ENCODE results near the gene CIB1. TPM values are rescaled to one million over a fixed set of nuclear protein-coding genes. Genes with fewer than 3 reads are reported as not detected.

CIB1 gene

GRCh38 chr15:90181776-90182175 lies 52.0 kb downstream of the CIB1 start:
- Histone ChIP-seq H3K56ac (ENCODE audit: low read length) (no peak overlapping the region), H3K18ac (ENCODE audit: low read length) (no peak overlapping the region), H3K4me3 (ENCODE audit: low read length) (no peak overlapping the region), H4K8ac (ENCODE audit: low read depth, low read length) (no peak overlapping the region), H3K27ac (ENCODE audit: low read depth, low read length) (no peak overlapping the region), H3K36me3 (ENCODE audit: control insufficient read depth, insufficient read depth, low read length) (no peaks in the 10 kb centered on the region), H4K5ac (ENCODE audit: low read length) (no peak overlapping the region), H2BK15ac (replicated peaks; ENCODE audit: low read depth) (no peak overlapping the region), H3K9ac (ENCODE audit: low read length) (no peak overlapping the region), H2BK5ac (ENCODE audit: low read length) (no peak overlapping the region), H3K27me3 (ENCODE audit: insufficient read depth, low read length, poor library complexity) (no peaks in the 10 kb centered on the region), H3K79me2 (ENCODE audit: control insufficient read depth, insufficient read depth, low read length) (no peaks in the 10 kb centered on the region), H3K4me2 (ENCODE audit: low read length) (no peak overlapping the region), H2BK120ac (ENCODE audit: low read depth, low read length) (no peak overlapping the region), H2AK5ac (ENCODE audit: low read length) (no peak overlapping the region), H3K23ac (ENCODE audit: low read length) (no peak overlapping the region), H3K4ac (ENCODE audit: low read depth, low read length) (no peak overlapping the region), H3K4me1 (ENCODE audit: control insufficient read depth, low read depth, low read length) (no peaks in the 10 kb centered on the region), H3K79me1 (ENCODE audit: low read length) (no peaks in the 10 kb centered on the region)
- WGBS (ENCODE audit: extremely low coverage, insufficient coverage, low lambda C conversion rate) = no CpG with 5 or more reads among the region's 2 CpGs
- DNase-seq = no peak

Small RNA genes lying within 50 kb of the gene (small RNA-seq; reads per million reads assigned to genes)
- not detected for gene AC091167.3 (ENCODE audit: insufficient read depth)

All from mesendoderm (in vitro differentiated cells).